ENCODE data around the gene PYCARD.

PYCARD gene

GRCh38 chr16:31221357-31222160 lies 19.0 kb upstream of the PYCARD start:
- ATAC-seq: no peak
- TF ChIP-seq ZNF565 (CRISPR knock-in tag; conservative IDR thresholded peaks at IDR 0.05; ENCODE audit: low read depth) (no peak), BACH2 (CRISPR knock-in tag; IDR thresholded peaks at IDR 0.05; ENCODE audit: borderline replicate concordance) (no peak), ESRRG (CRISPR knock-in tag; IDR thresholded peaks at IDR 0.05) (no peak), PPARA (CRISPR knock-in tag; IDR thresholded peaks at IDR 0.05; ENCODE audit: borderline replicate concordance) (no peak), TCF4 (CRISPR knock-in tag; IDR thresholded peaks at IDR 0.05; ENCODE audit: borderline replicate concordance) (no peak)
- TF ChIP-seq, protein P1, sequence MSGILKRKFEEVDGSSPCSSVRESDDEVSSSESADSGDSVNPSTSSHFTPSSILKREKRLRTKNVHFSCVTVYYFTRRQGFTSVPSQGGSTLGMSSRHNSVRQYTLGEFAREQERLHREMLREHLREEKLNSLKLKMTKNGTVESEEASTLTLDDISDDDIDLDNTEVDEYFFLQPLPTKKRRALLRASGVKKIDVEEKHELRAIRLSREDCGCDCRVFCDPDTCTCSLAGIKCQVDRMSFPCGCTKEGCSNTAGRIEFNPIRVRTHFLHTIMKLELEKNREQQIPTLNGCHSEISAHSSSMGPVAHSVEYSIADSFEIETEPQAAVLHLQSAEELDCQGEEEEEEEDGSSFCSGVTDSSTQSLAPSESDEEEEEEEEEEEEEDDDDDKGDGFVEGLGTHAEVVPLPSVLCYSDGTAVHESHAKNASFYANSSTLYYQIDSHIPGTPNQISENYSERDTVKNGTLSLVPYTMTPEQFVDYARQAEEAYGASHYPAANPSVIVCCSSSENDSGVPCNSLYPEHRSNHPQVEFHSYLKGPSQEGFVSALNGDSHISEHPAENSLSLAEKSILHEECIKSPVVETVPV (CRISPR knock-in tag; IDR thresholded peaks at IDR 0.05): no peak

DNA sequence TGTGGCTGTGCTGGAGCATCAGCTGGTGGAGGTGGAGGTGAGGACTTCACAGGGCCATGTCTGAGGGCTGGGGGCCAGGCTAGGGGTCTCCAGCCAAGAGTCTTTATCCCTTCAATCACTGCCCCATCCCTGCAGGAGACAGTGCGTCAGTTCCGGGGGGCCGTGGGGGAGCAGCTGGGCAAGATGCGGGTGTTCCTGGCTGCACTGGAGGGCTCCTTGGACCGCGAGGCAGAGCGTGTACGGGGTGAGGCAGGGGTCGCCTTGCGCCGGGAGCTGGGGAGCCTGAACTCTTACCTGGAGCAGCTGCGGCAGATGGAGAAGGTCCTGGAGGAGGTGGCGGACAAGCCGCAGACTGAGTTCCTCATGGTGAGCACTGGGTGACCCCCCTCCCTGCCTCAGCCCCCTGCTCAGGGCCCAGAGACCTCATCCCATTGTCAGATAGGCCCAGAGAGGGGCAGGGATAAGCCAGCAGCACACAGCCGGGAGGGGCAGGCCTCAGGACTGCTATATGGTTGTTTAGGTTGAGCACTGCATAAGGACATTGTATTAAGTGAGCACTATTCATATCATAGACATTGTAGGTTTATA lies 16.7 kb upstream of the PYCARD start:
- no peak for ATAC-seq
- TF ChIP-seq BACH2 (CRISPR knock-in tag; IDR thresholded peaks at IDR 0.05; ENCODE audit: borderline replicate concordance): no peak
- TF ChIP-seq, protein P2, sequence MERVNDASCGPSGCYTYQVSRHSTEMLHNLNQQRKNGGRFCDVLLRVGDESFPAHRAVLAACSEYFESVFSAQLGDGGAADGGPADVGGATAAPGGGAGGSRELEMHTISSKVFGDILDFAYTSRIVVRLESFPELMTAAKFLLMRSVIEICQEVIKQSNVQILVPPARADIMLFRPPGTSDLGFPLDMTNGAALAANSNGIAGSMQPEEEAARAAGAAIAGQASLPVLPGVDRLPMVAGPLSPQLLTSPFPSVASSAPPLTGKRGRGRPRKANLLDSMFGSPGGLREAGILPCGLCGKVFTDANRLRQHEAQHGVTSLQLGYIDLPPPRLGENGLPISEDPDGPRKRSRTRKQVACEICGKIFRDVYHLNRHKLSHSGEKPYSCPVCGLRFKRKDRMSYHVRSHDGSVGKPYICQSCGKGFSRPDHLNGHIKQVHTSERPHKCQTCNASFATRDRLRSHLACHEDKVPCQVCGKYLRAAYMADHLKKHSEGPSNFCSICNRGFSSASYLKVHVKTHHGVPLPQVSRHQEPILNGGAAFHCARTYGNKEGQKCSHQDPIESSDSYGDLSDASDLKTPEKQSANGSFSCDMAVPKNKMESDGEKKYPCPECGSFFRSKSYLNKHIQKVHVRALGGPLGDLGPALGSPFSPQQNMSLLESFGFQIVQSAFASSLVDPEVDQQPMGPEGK (CRISPR knock-in tag; IDR thresholded peaks at IDR 0.05; ENCODE audit: borderline replicate concordance): no peak
- TF ChIP-seq, protein P3, sequence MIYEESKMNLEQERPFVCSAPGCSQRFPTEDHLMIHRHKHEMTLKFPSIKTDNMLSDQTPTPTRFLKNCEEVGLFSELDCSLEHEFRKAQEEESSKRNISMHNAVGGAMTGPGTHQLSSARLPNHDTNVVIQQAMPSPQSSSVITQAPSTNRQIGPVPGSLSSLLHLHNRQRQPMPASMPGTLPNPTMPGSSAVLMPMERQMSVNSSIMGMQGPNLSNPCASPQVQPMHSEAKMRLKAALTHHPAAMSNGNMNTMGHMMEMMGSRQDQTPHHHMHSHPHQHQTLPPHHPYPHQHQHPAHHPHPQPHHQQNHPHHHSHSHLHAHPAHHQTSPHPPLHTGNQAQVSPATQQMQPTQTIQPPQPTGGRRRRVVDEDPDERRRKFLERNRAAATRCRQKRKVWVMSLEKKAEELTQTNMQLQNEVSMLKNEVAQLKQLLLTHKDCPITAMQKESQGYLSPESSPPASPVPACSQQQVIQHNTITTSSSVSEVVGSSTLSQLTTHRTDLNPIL (CRISPR knock-in tag; IDR thresholded peaks at IDR 0.05; ENCODE audit: low read depth): no peak
- no peak for TF ChIP-seq TCF4 (CRISPR knock-in tag; IDR thresholded peaks at IDR 0.05; ENCODE audit: borderline replicate concordance)
- TF ChIP-seq ZC3H10 (CRISPR knock-in tag; IDR thresholded peaks at IDR 0.05): no peak
- no peak for TF ChIP-seq ZNF70 (CRISPR knock-in tag; IDR thresholded peaks at IDR 0.05)
- no peak for TF ChIP-seq ISL1 (CRISPR knock-in tag; IDR thresholded peaks at IDR 0.05)
- no peak for TF ChIP-seq ZNF8 (CRISPR knock-in tag; IDR thresholded peaks at IDR 0.05)
- no peak for TF ChIP-seq ZNF565 (CRISPR knock-in tag; conservative IDR thresholded peaks at IDR 0.05; ENCODE audit: low read depth)
- no peak for TF ChIP-seq OSR1 (CRISPR knock-in tag; IDR thresholded peaks at IDR 0.05)
- no peak for TF ChIP-seq PPARA (CRISPR knock-in tag; IDR thresholded peaks at IDR 0.05; ENCODE audit: borderline replicate concordance)
- TF ChIP-seq GLIS3 (CRISPR knock-in tag; IDR thresholded peaks at IDR 0.05): no peak
- TF ChIP-seq, protein P1 (CRISPR knock-in tag; IDR thresholded peaks at IDR 0.05): no peak
- TF ChIP-seq SNAI2 (CRISPR knock-in tag; IDR thresholded peaks at IDR 0.05): no peak
- TF ChIP-seq TOX (CRISPR knock-in tag; IDR thresholded peaks at IDR 0.05; ENCODE audit: borderline replicate concordance): no peak
- TF ChIP-seq CSDC2 (CRISPR knock-in tag; IDR thresholded peaks at IDR 0.05): no peak
- no peak for TF ChIP-seq ZFP3 (CRISPR knock-in tag; IDR thresholded peaks at IDR 0.05)
- TF ChIP-seq, protein P4, sequence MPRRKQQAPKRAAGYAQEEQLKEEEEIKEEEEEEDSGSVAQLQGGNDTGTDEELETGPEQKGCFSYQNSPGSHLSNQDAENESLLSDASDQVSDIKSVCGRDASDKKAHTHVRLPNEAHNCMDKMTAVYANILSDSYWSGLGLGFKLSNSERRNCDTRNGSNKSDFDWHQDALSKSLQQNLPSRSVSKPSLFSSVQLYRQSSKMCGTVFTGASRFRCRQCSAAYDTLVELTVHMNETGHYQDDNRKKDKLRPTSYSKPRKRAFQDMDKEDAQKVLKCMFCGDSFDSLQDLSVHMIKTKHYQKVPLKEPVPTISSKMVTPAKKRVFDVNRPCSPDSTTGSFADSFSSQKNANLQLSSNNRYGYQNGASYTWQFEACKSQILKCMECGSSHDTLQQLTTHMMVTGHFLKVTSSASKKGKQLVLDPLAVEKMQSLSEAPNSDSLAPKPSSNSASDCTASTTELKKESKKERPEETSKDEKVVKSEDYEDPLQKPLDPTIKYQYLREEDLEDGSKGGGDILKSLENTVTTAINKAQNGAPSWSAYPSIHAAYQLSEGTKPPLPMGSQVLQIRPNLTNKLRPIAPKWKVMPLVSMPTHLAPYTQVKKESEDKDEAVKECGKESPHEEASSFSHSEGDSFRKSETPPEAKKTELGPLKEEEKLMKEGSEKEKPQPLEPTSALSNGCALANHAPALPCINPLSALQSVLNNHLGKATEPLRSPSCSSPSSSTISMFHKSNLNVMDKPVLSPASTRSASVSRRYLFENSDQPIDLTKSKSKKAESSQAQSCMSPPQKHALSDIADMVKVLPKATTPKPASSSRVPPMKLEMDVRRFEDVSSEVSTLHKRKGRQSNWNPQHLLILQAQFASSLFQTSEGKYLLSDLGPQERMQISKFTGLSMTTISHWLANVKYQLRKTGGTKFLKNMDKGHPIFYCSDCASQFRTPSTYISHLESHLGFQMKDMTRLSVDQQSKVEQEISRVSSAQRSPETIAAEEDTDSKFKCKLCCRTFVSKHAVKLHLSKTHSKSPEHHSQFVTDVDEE (CRISPR knock-in tag; IDR thresholded peaks at IDR 0.05): no peak

DNA sequence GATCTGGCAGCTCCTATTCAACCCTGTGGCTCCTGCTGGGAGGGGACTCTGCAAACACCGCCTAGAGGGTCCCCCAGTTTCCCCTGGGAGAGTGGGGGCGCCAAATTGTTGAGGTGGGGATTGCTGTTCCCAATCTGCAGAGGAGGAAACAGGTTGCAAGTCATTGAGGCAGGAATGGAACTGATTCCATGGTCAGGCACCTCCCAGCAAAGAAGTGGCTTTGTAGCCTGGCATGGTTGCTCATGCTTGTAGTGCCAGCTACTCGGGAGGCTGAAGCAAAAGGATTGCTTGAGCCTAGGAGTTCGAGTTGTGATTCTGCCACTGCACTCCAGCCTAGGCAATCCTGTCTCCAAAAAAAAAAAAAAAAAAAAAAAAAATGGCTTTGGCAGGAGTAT lies 14.6 kb upstream of the PYCARD start:
- no peak for ATAC-seq
- TF ChIP-seq CSDC2 (CRISPR knock-in tag; IDR thresholded peaks at IDR 0.05): no peak
- TF ChIP-seq ZFP3 (CRISPR knock-in tag; IDR thresholded peaks at IDR 0.05): no peak
